GM19395 (cell line): Measurements from ENCODE around the gene IMMP1L.
"Not testable (repeated sequence)": the region's sequence is repeated elsewhere in the genome, so short reads cannot be mapped to it uniquely, and the experiment has no call there.

Source experiments
- ATAC-seq: cut with Tn5 transposase; IDR thresholded peaks from one replicate; pipeline ENCODE4 v1.9.1; 2021; ENCODE audit warnings: mild to moderate bottlenecking, moderate library complexity; ENCODE audit not compliant: unreplicated experiment

The IMMP1L gene

GRCh38 chr11:31509429-31510345 is at the start of gene IMMP1L, which contains the start of gene ELP4:
Gene IMMP1L, minus strand, starts transcription at chr11:31509622. Its CDS starts 46,346 bp downstream, at chr11:31463276.
Gene ELP4, plus strand, starts transcription at chr11:31509767. Its CDS starts 18 bp downstream, at chr11:31509785.
- peak; percentile 100 for ATAC-seq

DNA sequence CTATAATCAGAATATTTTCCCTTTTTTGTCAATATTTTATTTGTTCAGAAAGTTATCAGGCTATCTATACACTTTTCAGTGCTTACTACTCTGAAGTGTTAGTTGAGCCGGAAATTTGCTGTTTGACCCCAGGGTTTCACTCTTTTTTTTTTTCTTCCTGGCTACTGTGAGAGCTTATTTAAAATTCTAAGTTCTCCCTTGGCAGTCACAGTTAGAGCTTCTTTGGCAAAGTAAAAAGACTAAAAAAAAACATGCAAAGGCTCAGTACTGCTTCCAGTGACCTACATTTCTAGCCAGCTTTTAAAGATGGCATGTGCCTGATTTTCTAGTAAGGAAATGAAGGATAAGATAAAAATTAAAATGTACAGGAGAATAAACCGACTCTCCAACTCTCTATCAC is 48.6 kb upstream of the IMMP1L start:
- no peak for ATAC-seq

GRCh38 chr11:31555938-31556337 is 46.5 kb upstream of the IMMP1L start:
- no peak for ATAC-seq

- ATAC-seq = no peak
Measured at GRCh38 chr11:31542862-31543261, 33.4 kb upstream of the IMMP1L start.

DNA sequence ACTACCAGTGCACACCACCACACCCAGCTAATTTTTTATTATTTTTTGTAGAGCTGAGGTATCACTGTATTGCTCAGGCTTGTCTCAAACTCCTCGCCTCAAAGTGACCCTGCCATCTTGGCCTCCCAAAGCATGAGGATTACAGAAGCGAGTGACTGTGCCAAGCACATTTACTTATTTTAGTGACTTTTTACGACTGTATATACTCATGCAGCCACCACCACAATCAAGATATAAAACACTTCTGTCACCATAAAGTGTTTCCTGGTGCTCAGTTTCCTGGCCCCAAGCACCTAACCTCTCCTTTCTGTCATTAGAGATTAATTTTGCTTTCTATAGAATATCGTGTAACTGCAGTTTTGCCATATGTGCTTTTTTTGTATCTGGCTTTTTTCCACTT is 26.1 kb upstream of the IMMP1L start:
- ATAC-seq = no peak

- ATAC-seq = no peak
Measured at GRCh38 chr11:31531293-31531692, 21.9 kb upstream of the IMMP1L start.

DNA sequence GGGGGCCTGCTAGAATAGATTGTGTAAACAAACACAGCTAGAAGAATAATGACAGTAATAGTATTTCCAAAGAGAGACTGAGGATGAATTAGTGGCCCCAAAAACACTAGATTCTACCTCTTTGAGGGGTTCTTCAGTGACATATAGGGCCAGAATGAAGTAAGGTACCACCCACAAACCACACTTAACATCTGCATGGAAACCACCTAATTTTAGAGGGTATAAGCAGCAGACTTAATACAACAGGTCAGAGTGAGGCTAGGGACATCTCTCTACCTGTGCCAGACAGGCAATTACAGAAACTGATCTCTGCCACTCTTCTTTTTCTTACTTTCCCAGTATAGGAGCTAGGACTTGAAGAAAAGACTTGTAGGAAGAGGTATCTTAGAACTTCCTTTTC is 20.3 kb upstream of the IMMP1L start:
- ATAC-seq = no peak

DNA sequence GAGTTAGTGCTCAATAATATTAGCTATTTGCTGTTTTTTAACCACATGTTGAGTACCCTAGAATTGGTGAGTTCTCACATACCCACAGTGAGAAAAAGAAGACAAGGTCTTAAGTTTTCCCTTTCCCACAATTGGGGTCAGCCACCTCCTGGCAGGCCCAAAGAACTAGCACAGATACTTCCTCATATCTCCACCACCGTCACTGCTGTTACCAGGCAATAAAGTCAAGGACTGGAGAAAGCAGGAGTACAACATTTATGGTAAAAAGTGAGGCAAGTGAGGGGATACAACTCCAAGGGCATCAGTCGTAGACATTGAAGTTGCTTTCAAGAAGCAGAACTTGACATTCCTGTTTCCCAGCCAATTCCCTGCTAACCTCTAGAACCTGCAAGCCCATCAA is 19.8 kb upstream of the IMMP1L start:
- no peak for ATAC-seq

DNA sequence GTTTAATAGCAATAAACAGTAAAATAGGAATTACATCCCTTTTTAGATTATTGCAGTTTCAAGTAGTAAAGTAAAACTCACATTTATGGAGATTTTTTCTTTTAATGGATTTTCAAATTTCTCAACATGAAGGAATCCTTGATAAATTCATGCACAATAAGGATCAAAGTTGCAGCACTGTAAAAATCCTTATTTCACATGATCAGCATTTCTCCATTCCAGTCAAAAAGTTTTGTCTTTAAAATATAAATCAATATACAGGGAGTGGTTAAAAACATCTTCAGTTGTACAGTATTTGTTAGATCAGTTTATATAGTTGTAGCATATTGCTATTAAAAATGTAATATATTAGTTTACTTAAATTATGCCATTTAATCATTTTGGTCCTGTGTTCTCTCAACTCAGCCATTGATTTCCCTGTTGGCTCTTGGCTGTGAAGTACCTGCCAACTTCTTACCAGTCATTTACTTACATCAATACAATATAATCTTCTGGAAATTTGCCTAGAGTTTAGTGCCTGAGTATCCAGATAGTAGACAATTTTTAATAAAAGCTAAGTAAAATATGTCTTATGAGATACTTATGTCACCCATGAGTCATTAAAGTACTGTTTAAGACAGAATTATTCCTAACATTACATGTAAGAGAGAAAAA is 12.2 kb upstream of the IMMP1L start:
- no peak for ATAC-seq

DNA sequence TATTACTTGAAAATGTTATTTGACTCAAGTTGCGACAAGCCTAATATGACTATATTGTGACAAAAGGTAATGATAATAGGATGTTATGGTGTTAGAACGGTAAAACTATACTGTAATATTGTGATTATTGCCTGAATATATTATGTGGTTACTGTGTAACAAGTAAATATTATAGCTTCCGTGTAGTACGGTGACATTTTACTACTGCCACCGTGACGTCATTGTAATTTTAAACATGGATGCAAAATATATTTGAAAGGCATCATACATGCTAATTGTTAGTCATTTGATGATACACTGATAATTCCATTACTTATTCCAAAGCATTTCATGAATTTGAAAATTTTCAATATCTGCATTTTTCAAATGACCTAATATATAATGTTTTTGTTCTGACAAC is 2.7 kb upstream of the IMMP1L start:
- ATAC-seq = no peak

DNA sequence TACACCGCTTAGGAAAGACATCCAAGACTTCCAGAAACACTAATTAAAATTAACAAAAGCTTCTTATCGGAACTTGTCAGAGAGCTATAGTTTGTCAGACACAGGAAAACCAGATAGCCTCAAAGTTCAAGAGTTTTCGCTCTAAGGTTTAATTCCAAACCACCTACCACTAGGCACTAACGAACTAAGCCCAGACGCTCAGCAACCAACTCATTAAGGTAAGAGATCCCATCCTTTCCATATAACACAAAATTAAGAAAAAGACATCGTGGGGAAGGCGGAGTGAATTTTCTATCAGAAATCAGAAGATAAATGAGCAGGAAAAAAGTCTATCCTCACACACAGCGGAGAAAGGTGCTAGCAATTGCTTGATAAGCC is 382 bp downstream of the IMMP1L start:
- peak; percentile 19 for ATAC-seq

GRCh38 chr11:31500560-31500959 is 8.9 kb downstream of the IMMP1L start:
- ATAC-seq = no peak

DNA sequence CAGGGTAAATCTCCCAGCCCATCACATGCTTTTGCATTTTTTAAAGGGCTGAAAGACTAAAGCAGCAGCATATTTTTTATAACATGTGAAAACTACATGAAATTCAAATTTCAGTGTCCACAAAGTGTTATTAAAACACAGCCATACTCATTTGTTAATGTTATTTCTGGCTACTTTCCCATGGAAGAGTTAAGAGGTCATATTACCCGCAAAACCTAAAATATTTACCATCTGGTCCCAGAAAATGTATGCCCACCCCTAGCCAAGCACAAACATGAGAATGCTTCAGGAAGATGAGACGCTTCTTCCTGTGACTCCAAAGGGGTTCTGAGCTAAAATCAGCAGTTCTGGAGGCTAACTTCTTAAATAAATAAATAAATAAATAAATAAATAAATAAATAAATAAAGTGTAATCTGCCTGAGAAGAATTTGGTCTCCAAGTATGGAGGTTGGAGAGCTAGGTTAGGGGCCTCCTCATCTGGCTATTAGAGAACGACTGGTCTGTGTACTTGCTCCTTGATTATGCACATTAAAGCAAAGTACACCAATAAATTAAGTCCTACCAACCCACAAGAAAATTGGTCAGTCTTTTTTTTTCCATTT is 9.7 kb downstream of the IMMP1L start:
- no peak for ATAC-seq

DNA sequence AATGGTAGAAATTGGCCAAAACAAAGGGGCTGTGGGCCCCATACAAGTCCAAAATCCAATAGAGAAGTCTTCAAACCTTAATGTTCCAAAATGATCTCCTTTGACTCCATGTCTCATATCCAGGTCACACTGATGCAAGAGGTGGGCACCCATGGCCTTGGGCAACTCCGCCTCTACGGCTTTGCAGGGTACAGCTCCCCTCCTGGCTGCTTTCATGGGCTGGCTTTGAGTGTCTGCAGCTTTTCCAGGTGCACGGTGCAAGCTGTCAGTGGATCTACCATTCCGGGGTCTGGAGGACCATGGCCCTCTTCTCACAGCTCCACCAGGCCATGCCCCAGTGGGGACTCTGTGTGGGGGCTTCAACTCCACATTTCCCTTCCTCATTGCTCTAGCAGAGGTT is 15.7 kb downstream of the IMMP1L start:
- ATAC-seq = not testable (repeated sequence)

DNA sequence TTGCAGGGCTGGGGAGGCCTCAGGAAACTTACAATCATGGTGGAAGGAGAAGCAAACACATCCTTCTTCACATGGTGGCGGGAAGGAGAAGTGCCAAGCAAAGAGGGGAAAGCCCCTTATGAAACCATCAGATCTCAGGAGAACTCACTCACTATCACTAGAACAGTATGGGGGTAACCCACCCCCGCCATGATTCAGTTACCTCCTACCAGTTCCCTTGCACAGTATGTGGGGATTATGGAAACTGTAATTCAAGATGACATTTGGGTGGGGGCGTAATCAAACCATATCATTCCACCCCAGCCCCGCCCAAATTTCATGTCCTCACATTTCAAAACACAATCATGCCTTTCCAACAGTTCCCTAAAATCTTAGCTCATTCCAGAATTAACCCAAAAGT is 16.2 kb downstream of the IMMP1L start:
- ATAC-seq = no peak

- no peak for ATAC-seq
Measured at GRCh38 chr11:31492320-31492913, 17.0 kb downstream of the IMMP1L start.

GRCh38 chr11:31487848-31488247 is 21.6 kb downstream of the IMMP1L start:
- no peak for ATAC-seq

DNA sequence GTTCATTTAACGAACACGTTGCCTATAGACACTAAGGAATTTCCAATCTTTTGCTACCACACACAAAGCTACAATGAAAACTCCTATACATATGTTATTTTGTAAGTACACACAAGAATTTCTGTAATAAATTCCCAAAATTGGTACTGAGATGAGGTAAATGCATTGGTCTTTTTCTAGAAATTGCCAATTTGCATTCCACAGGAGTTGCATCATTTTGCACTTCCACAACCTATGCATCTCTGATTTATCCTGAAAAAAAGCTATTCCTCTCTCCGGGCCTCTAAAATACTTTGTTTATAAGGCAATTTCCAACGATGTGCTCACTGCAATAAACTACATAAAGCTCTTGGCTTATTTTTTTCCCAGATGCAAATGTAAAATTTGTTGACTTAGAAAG is 24.9 kb downstream of the IMMP1L start:
- ATAC-seq = no peak

DNA sequence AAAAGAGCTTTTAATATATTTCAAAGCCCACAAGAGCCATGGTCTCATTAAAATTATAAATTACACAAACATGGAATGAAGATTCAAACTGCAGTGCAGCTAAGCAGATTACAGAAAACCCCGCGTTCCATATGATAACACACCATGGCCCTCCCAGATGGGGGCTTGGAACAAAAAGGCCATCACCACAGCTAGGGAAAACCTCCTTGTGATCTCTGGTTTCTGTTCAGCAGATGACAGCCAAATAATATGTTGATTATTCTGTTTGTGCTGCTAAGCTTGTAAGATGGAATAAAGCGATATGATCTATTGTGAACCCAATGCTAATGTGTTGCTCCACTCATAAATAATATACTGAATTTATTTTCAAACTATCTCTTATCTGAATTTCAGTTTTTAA is 28.5 kb downstream of the IMMP1L start:
- ATAC-seq = no peak

GRCh38 chr11:31479066-31479465 is 30.4 kb downstream of the IMMP1L start:
- ATAC-seq = no peak

DNA sequence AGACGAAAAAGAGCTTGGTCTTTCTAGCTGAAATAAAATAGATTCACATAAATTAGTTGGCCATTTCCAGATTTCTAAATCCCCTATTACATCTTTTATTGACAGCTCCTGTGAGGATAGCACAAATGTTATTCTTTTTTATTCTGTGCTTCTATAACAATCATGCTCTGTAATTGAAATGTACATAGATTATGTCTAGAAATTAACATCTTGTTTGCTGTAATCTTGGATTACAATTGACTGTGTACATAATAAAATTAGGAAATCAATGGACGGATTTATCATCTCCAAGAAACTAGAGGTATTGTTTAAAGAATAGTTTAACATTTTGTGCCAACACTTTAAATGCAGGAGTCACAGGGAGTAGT is 31.2 kb downstream of the IMMP1L start:
- no peak for ATAC-seq
